Adrenal gland (tissue), 12 donors: Measurements from ENCODE around the gene STK40. TPM values are rescaled to one million over a fixed set of nuclear protein-coding genes. Genes with fewer than 3 reads are reported as not detected.

Experiments used
- DNase-seq, 7 donors: peaks; one replicate each; pipeline ENCODE4 v3.0.0-alpha.2; 2019 to 2020
- H3K27ac ChIP-seq, 5 donors: fragments of 200-600 bp; sonication (generic) in 4 of 5; 1 replicate in 3 of 5; 2 replicates in 2 of 5; pipeline versions ENCODE4 v1.5.1 to v1.8.0; 2016 to 2020; ENCODE audit warnings: mild to moderate bottlenecking in 1 of 5
- H3K27me3 ChIP-seq: fragments of 200-600 bp; 2 replicates; pipeline ENCODE4 v1.8.0; 2021
- H3K36me3 ChIP-seq, 2 donors: fragments of 200-600 bp; replicated peaks in 1 of 2; 1 replicate in 1 of 2; 2 replicates in 1 of 2; pipeline versions ENCODE4 v1.5.1 to v1.8.0; 2018 to 2022
- H3K4me1 ChIP-seq, 2 donors: fragments of 200-600 bp; replicated peaks in 1 of 2; 1 replicate in 1 of 2; 2 replicates in 1 of 2; pipeline versions ENCODE4 v1.5.1 to v1.8.0; 2018 to 2021
- H3K4me3 ChIP-seq, 4 donors: fragments of 200-600 bp; sonication (generic) in 3 of 4; one replicate each; pipeline ENCODE4 v1.5.1; 2016 to 2018
- H3K9me3 ChIP-seq, 3 donors: fragments of 200-600 bp; sonication (generic) in 1 of 3; replicated peaks in 1 of 3; 1 replicate in 2 of 3; 2 replicates in 1 of 3; pipeline versions ENCODE4 v1.5.1 to v1.8.0; 2016 to 2021
- POLR2A ChIP-seq, 2 donors: fragments of 450-650 bp; IDR thresholded peaks; one replicate each; pipeline ENCODE4 v1.6.1; 2017; ENCODE audit warnings: antibody characterized with exemption in 2 of 2, mild to moderate bottlenecking in 2 of 2, moderate library complexity in 1 of 2
- WGBS, 4 donors: extraction: QIAGEN DNeasy Blood & Tissue Kit in 2 of 4; methylation state at CpG; one replicate each; pipeline versions ENCODE4 v1.1.5 to v1.1.7; 2013 to 2017; 5-methylcytosine and 5-hydroxymethylcytosine counted together
- intact Hi-C, 2 donors: fragments of 100-400 bp; cut with DNase I; formaldehyde crosslinking; loops; one replicate each; pipeline versions ENCODE4 v1.14.1 to v1.15.0; 2022 to 2023
- polyA plus RNA-seq, 3 donors: library from polyadenylated mRNA; stranded (reverse); fragments of 200-250 nt in 2 of 3; fragments of 350-450 nt in 1 of 3; fragmentation: Illumina TruSeq in 1 of 3; extraction: RNeasy Lipid Tissue Mini Kit (QIAGEN cat#74804) in 1 of 3; gene quantifications; one replicate each; pipeline ENCODE4 v1.2.3, GENCODE V29; 2013 to 2014
- total RNA-seq, 9 donors: library from RNA; depleted of rRNA in 4 of 9; stranded (reverse); fragments of >200 nt in 4 of 9; fragments of 120-200 nt in 1 of 9; fragmentation: NEBNext Ultra II Directional in 1 of 9; extraction: Animal tissue kit (Norgen Biotek cat#: 25700) in 1 of 9; gene quantifications; one replicate each; pipeline versions ENCODE4 v1.1.0 to v1.2.4, GENCODE V29; 2013 to 2023
- TF ChIP-seq, protein P1 (sequence below), 6 experiments: fragments of 450-650 bp in 4 of 6; fragments of 200-600 bp in 2 of 6; sonication (generic) in 1 of 6; IDR thresholded peaks; 1 replicate in 5 of 6; 2 replicates in 1 of 6; pipeline versions ENCODE4 v1.5.1 to v1.8.0; 2016 to 2021; ENCODE audit warnings: antibody characterized with exemption in 6 of 6, mild to moderate bottlenecking in 2 of 6, moderate library complexity in 1 of 6
- donor health status: healthy with polysubstance abuse.
- donor health status: Bipolar disorder and iron deficiency.
- donor health status: DM: yes; HTN: yes; CAD: no.
- donor health status: DM: no; HTN: no; CAD: no.
- donor health status: DM: no; HTN: no; CAD: no.
- donor health status: DM: yes; HTN: yes; CAD: no.

Gene STK40
- total and polyA plus RNA-seq, 12 donors = 9.8 to 31.2 (median 24.7) TPM

DNA sequence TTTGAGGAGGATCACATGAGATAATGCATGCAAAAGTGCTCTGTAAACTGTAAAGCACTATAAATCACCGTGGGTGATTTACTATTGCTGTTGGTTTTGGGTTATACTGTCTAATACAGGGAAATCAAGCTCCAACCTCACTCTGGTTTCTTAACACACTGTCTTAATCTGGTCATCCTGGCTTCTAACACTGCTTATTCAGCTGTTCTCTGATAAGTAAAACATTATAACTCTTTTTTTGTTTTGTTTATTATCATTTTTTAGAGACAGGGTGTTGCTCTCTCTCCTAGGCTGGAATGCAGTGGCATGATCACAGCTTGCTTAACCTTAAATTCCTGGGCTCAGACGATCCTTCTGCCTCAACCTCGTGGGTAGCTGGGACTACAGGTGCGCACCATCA lies 33.8 kb upstream of the STK40 start:
- H3K9me3 ChIP-seq = no peaks in the 10 kb centered on the region
- H3K27ac ChIP-seq = no peak overlapping the region
- DNase-seq = no peak
- H3K36me3 ChIP-seq = no peaks in the 10 kb centered on the region
- H3K4me1 ChIP-seq = peaks cover 3 to 6% of the 10 kb centered on the region in 2 donors
- no peaks in the 10 kb centered on the region for H3K27me3 ChIP-seq
- H3K4me3 ChIP-seq = no peak overlapping the region
- TF ChIP-seq POLR2A (IDR thresholded peaks at IDR 0.05) = no peak
- 71 to 83% (median 76%) methylated on average over 4 of the region's 4 CpGs for WGBS, 4 donors
- intact Hi-C loops = loop anchor here (5.0 to 10.0 kb wide), 3 partner anchors 77 to 325 kb away; partner anchors contain the start of gene SH3D21 (in 1 of the 2)

DNA sequence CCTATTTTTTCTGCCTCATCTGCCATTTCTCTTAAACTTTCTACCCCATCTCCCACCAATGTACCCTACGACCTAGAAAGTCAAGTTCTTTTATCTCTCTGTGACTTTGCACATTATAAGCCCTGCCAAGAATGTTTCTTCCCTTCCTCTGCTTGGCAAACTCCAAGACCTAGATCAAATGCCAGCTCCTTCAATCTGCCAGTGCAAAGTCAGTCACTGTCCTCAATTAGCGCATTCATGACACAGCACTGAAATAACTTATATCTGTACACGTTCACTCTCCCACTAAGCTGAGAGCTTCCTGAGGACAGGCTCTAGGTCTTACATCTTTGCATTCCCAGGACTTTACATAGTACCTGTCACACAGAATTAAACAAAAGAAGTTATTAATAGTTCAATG lies 33.4 kb upstream of the STK40 start:
- 64 to 72% (median 70%) methylated on average over 3 of the region's 3 CpGs for WGBS, 4 donors
- Histone ChIP-seq H3K4me1 (peaks cover 3 to 6% of the 10 kb centered on the region in 2 donors), H3K9me3 (no peaks in the 10 kb centered on the region), H3K27ac (no peak overlapping the region), H3K36me3 (no peaks in the 10 kb centered on the region), H3K27me3 (no peaks in the 10 kb centered on the region), H3K4me3 (no peak overlapping the region)
- DNase-seq = no peak
- intact Hi-C loops = loop anchor here (5.0 to 10.0 kb wide), 3 partner anchors 77 to 324 kb away; partner anchors contain the start of gene SH3D21 (in 1 of the 2)
- TF ChIP-seq POLR2A (IDR thresholded peaks at IDR 0.05) = no peak
- TF ChIP-seq, protein P1, sequence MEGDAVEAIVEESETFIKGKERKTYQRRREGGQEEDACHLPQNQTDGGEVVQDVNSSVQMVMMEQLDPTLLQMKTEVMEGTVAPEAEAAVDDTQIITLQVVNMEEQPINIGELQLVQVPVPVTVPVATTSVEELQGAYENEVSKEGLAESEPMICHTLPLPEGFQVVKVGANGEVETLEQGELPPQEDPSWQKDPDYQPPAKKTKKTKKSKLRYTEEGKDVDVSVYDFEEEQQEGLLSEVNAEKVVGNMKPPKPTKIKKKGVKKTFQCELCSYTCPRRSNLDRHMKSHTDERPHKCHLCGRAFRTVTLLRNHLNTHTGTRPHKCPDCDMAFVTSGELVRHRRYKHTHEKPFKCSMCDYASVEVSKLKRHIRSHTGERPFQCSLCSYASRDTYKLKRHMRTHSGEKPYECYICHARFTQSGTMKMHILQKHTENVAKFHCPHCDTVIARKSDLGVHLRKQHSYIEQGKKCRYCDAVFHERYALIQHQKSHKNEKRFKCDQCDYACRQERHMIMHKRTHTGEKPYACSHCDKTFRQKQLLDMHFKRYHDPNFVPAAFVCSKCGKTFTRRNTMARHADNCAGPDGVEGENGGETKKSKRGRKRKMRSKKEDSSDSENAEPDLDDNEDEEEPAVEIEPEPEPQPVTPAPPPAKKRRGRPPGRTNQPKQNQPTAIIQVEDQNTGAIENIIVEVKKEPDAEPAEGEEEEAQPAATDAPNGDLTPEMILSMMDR (IDR thresholded peaks at IDR 0.05) = no peak

DNA sequence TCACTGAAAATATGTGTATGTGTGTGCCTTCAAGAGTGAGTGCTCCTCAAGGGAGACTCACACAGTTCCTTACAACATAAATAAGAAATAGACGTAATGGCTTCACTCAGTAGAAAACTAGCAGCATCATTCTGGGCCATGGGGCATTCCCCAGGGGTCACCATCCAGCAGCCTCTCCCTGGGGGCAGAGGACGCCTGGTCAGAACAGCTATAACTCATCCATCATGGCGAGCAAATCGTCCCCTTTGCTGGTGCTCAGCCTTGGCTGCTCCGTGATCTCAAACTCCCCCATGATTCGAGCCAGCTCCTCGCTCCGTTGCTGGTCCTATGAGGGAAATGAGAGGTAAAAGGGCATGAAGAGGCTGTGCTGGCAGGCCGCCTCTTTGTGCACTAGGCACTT lies 32.2 kb upstream of the STK40 start:
- intact Hi-C loops = loop anchor here (5.0 to 10.0 kb wide), 3 partner anchors 76 to 323 kb away; partner anchors contain the start of gene SH3D21 (in 1 of the 2)

DNA sequence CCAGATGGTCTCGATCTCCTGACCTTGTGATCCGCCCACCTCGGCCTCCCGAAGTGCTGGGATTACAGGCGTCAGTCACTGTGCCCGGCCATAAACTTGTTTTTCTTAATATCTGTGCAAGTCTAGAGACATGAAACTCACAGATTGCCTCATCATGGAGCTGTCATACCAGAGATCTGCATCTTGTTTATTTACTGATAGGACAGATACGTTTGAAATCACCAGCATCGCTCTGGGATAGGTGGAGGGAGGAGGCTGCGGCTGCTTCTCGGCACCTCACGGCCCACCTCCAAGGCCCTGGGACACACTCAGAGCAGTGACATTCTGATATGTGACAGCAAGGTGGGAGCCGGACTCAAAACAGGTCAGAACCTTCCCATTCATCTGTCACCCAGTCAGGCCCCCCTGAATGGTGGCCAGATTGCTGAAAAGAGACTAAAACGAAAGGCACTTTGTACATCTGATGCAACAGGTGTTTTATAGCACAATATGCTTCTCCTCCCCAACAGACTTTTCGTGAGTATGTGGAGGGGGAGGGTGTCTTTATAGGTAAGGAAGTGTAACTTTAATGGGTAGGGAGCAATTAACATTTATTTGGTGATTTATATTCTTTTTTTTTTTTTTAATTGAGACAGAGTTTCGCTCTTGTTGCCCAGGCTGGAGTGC lies 30.1 kb upstream of the STK40 start:
- intact Hi-C loops = loop anchor here (5.0 to 10.0 kb wide), 3 partner anchors 73 to 321 kb away; partner anchors contain the start of gene SH3D21 (in 1 of the 2)
- Histone ChIP-seq H3K27ac (no peak overlapping the region), H3K4me1 (peaks cover 3 to 6% of the 10 kb centered on the region in 2 donors), H3K27me3 (no peaks in the 10 kb centered on the region), H3K9me3 (no peaks in the 10 kb centered on the region), H3K4me3 (no peak overlapping the region), H3K36me3 (no peaks in the 10 kb centered on the region)
- no peak for DNase-seq
- TF ChIP-seq POLR2A (IDR thresholded peaks at IDR 0.05) = no peak
- TF ChIP-seq, protein P1 (IDR thresholded peaks at IDR 0.05) = no peak
- 82 to 87% (median 84%) methylated on average over 13 to 15 of the region's 15 CpGs for WGBS, 4 donors

More for the DNA sequence above, 32.2 kb upstream of the STK40 start:
- Histone ChIP-seq H3K4me3 (no peak overlapping the region), H3K9me3 (no peaks in the 10 kb centered on the region), H3K27me3 (no peaks in the 10 kb centered on the region), H3K36me3 (no peaks in the 10 kb centered on the region), H3K4me1 (peaks cover 3 to 6% of the 10 kb centered on the region in 2 donors), H3K27ac (no peak overlapping the region)
- TF ChIP-seq, protein P1 (IDR thresholded peaks at IDR 0.05) = no peak
- TF ChIP-seq POLR2A (IDR thresholded peaks at IDR 0.05) = no peak
- DNase-seq = no peak
- WGBS, 4 donors = 84 to 94% (median 86%) methylated on average over 7 to 9 of the region's 9 CpGs
